Measurements from ENCODE around the gene TFCP2L1.

DNA sequence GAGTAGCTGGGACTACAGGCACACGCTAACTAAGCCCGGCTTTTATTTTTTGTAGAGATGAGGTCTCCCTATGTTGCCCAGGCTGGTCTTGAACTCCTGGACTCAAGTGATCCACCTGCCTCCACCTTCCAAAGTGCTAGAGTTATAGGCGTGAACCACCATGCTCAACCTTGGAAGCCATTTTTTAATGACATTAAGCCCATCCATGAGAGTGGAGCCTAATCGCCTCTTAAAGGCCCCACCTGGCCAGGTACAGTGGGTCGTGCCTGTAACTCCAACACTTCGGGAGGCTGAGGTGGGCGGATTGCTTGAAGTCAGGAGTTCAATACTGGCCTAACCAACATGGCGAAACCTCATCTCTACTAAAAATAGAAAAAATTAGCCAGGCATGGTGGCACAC is 41.6 kb upstream of the TFCP2L1 start:
- TF ChIP-seq, protein P1, sequence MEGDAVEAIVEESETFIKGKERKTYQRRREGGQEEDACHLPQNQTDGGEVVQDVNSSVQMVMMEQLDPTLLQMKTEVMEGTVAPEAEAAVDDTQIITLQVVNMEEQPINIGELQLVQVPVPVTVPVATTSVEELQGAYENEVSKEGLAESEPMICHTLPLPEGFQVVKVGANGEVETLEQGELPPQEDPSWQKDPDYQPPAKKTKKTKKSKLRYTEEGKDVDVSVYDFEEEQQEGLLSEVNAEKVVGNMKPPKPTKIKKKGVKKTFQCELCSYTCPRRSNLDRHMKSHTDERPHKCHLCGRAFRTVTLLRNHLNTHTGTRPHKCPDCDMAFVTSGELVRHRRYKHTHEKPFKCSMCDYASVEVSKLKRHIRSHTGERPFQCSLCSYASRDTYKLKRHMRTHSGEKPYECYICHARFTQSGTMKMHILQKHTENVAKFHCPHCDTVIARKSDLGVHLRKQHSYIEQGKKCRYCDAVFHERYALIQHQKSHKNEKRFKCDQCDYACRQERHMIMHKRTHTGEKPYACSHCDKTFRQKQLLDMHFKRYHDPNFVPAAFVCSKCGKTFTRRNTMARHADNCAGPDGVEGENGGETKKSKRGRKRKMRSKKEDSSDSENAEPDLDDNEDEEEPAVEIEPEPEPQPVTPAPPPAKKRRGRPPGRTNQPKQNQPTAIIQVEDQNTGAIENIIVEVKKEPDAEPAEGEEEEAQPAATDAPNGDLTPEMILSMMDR (IDR thresholded peaks at IDR 0.05 in 8 of 11, conservative IDR thresholded peaks at IDR 0.05 in 3 of 11): no peak
- no peak for TF ChIP-seq POLR2A (IDR thresholded peaks at IDR 0.05)

Data from spleen (tissue), 7 donors.